HG02870 (cell line): ENCODE results near the gene ITPR3.

Source experiments
- ATAC-seq: cut with Tn5 transposase; IDR thresholded peaks from one replicate; pipeline ENCODE4 v1.9.1; 2021; ENCODE audit warnings: mild to moderate bottlenecking, moderate library complexity; ENCODE audit not compliant: unreplicated experiment

ITPR3 gene

GRCh38 chr6:33620856-33621710, at the start of gene ITPR3:
TSS of gene ITPR3 (plus strand) at chr6:33621322. CDS start at chr6:33621603, 281 bp downstream.
- ATAC-seq = peak; percentile 70

GRCh38 chr6:33571637-33572316, 49.3 kb upstream of the ITPR3 start:
- no peak for ATAC-seq

DNA sequence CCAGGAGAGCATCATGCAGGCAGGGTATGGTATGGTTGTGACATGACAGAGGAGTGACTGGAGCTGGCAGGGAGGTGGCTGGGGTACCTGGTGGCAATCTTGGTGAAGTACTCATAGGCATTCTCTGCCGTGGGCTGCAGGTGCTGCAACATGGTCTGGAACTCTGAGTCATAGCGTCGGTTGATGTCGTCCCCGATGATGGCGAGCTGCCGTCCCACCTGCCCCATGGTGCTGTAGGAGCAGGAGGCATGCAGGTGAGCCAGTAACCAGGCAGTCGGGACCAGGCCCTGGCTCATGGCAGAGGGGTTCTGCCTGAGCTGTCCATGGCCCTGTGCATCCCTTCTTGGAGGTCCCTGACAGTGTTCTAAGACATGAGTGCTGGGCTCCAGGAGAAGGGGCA, 45.9 kb upstream of the ITPR3 start:
- ATAC-seq = no peak

DNA sequence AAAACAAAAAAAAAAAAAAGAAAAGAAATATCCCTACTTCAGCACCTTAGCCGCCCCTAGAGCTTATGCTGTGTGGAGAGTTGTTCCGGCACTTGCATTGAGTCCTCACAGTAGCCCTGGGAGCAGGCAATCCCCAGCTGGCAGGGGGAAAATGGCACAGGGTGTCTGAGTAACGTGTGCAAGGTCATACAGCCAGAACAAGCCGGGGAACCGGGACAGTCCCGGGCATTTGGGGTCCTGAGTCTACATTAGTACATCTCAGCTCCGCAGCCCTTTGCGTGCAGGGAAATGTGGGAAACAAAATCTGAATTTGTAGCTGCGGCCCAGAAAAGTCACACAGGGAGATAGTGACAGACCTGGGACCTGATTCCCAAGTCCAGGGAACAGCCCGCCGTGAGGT, 44.5 kb upstream of the ITPR3 start:
- no peak for ATAC-seq

DNA sequence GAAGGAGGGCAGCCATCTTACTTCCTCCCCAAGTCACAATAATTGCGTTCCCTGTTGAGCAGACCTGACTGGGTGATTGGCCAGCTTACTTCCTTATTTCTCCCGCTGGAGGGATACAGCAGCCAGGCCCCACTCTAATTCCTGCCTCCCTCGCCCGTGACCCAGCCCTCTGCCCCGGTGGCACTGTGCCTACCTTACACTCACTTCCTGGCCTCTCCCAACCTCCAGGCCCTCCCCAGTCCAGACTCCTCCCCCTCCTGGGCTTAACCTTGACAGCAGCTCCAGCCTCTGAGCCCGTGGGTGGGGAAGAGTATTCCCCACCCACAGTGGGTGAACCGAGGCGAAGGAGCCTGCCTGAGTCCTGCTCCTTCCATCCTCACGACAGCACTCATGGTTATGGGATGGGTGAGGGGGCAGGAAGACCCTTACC, 44.0 kb upstream of the ITPR3 start:
- ATAC-seq = no peak

DNA sequence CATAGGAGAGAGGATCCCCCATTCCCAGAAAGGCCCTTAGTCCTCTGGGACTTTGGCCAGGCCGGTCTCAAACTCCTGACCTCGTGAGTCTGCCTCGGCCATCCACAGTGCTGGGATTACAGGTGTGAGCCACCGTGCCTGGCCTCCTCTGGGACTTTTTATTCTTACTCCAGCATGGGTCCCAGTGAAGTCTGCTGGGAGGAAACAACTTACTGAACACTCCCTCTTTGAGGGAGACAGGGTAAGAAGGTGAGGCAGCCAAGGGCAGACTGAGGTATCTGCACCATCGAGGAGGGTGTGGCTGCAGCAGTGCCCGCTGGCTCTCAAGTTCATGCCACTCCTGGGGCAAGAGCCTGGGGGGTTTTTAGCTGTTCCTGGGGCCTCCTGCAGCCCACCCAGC, 43.4 kb upstream of the ITPR3 start:
- no peak for ATAC-seq

GRCh38 chr6:33578164-33578563, 43.0 kb upstream of the ITPR3 start:
- no peak for ATAC-seq

- ATAC-seq = no peak
These were observed 42.5 kb upstream of the ITPR3 start for GRCh38 chr6:33578588-33579011.

GRCh38 chr6:33579828-33580714, 41.1 kb upstream of the ITPR3 start, which contains the start of gene BAK1:
TSS of gene BAK1 (minus strand) at chr6:33580276. CDS start at chr6:33577604, 2,672 bp downstream.
- peak; percentile 86 for ATAC-seq

DNA sequence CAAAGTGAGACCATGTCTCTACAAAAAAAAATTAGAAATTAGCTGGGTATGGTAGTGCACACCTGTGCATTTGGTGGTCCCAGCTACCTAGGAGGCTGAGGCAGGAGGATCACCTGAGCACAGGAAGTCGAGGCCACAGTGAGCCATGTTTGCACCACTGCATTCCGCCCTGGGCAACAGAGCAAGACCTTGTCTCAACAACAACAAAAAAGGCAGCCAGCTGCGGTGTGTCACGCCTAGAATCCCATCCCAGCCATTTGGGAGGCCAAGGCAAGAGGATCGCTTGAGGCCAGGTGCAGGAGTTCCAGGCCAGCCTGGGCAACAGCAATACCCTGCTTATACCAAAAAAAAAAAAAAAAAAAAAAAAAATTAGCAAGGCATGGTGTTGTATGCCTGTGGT, 39.9 kb upstream of the ITPR3 start:
- ATAC-seq = no peak

- ATAC-seq = no peak
These were observed 37.4 kb upstream of the ITPR3 start for GRCh38 chr6:33583591-33584155.

GRCh38 chr6:33584700-33585402, 36.3 kb upstream of the ITPR3 start:
- no peak for ATAC-seq

DNA sequence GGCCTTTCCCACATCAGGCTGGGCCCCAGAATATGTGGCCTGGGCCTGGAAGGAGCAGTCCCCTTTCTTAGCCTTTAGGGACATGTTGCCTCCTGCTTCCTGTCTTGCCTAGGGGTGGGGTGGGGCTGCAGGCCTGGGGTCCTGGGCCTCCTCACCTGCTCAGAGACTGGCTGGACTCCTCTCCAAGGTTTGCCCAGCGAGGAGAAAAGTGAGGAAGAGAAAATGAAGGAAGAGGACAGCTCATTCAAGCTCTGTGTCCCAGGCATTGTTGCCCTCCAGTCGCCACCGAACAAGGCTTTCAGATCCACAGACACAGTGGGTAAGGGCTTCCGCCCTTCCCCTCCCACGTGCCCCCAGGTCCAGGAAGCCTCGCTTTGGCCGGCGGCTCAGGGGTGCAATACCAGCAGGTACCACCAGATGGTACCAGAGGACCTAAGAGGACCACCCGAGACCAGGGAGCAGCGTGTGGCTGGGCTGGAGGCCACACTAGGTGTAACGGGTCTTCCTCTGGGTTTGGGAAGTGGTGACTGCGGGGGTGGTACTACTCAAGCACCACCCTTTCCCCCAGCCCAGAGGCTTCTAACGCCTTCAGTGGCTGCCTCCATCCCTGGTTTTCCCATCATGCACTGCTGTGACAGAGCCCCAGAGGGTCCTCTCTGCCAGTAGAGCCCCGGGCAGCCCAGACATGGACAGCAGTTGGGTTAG, 35.6 kb upstream of the ITPR3 start:
- no peak for ATAC-seq

- no peak for ATAC-seq
These were observed 34.9 kb upstream of the ITPR3 start for GRCh38 chr6:33586108-33586640.

GRCh38 chr6:33587529-33587928, 33.6 kb upstream of the ITPR3 start:
- no peak for ATAC-seq

GRCh38 chr6:33588894-33589293, 32.2 kb upstream of the ITPR3 start:
- ATAC-seq = no peak

GRCh38 chr6:33589392-33589730, 31.8 kb upstream of the ITPR3 start:
- ATAC-seq = no peak

GRCh38 chr6:33589731-33590530, 31.2 kb upstream of the ITPR3 start:
- ATAC-seq = no peak
